Mesodermal cell (in vitro differentiated cells): ENCODE measurements around the gene FAM24B. TPM values are rescaled to one million over a fixed set of nuclear protein-coding genes. Genes with fewer than 3 reads are reported as not detected.
"Not testable (repeated sequence)": the region's sequence is repeated elsewhere in the genome, so short reads cannot be mapped to it uniquely, and the experiment has no call there.

Experiments
- H3K27ac ChIP-seq: 2 replicates; pipeline ENCODE4 v1.7.0; 2013; ENCODE audit warnings: mild to moderate bottlenecking, low read depth, low read length, moderate library complexity; ENCODE audit not compliant: severe bottlenecking
- H3K36me3 ChIP-seq: 2 replicates; pipeline ENCODE4 v1.7.1; 2013; ENCODE audit warnings: mild to moderate bottlenecking, low read length, moderate library complexity; ENCODE audit not compliant: control insufficient read depth, insufficient read depth
- H3K4me1 ChIP-seq: one replicate; pipeline ENCODE4 v1.7.1; 2013; ENCODE audit warnings: mild to moderate bottlenecking, low read length; ENCODE audit not compliant: insufficient read depth, control insufficient read depth, poor library complexity, severe bottlenecking
- H3K4me3 ChIP-seq: 2 replicates; pipeline ENCODE4 v1.7.0; 2013; ENCODE audit warnings: low read length, control low read depth, mild to moderate bottlenecking; ENCODE audit not compliant: insufficient read depth, poor library complexity, severe bottlenecking; ENCODE audit errors: extremely low read depth
- H3K9me3 ChIP-seq: 2 replicates; pipeline ENCODE4 v1.7.1; 2013; ENCODE audit warnings: mild to moderate bottlenecking, low read length, moderate library complexity; ENCODE audit not compliant: control insufficient read depth
- WGBS, 2 experiments: methylation state at CpG; one replicate each; pipeline ENCODE4 v1.1.5; 2013; ENCODE audit warnings: missing lambda C conversion rate in 2 of 2; ENCODE audit not compliant: insufficient coverage in 2 of 2; 5-methylcytosine and 5-hydroxymethylcytosine counted together
- polyA plus RNA-seq, 2 experiments: library from polyadenylated mRNA; stranded (reverse); fragments of 50-300 nt; gene quantifications; one replicate each; pipeline ENCODE4 v1.2.3, GENCODE V29; 2013

The FAM24B gene, protein sequence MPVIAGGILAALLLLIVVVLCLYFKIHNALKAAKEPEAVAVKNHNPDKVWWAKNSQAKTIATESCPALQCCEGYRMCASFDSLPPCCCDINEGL
- polyA plus RNA-seq (2013, experiment 1 of 2) = 3.4 TPM
- 2.9 TPM for polyA plus RNA-seq (2013, experiment 2 of 2)

GRCh38 chr10:122879339-122880273, at the start of gene FAM24B:
Gene FAM24B, minus strand, starts transcription at chr10:122879581. Its CDS starts 29,066 bp downstream, at chr10:122850515.
- peak within 1 kb of the TSS; percentile 62 for H3K27ac ChIP-seq
- 30 to 40% methylated on average over 70 to 71 of the region's 95 CpGs for WGBS, 2 experiments

GRCh38 chr10:122915700-122916099, 36.3 kb upstream of the FAM24B start:
- Histone ChIP-seq H3K9me3 (no peaks in the 10 kb centered on the region), H3K4me1 (no peaks in the 10 kb centered on the region), H3K4me3 (no peak overlapping the region), H3K27ac (no peak overlapping the region), H3K36me3 (no peaks in the 10 kb centered on the region)
- WGBS, 2 experiments = 83 to 100% methylated on average over 1 of the region's 2 CpGs

More at GRCh38 chr10:122879339-122880273, at the start of gene FAM24B:
- H3K4me3 ChIP-seq = peak within 1 kb of the TSS; percentile 49
- H3K36me3 ChIP-seq = no peaks in the 10 kb centered on the region
- H3K9me3 ChIP-seq = no peaks in the 10 kb centered on the region
- peaks cover 3% of the 10 kb centered on the region for H3K4me1 ChIP-seq

GRCh38 chr10:122911889-122912484, 32.6 kb upstream of the FAM24B start:
- Histone ChIP-seq H3K4me3 (no peak overlapping the region), H3K4me1 (no peaks in the 10 kb centered on the region), H3K9me3 (no peaks in the 10 kb centered on the region), H3K27ac (no peak overlapping the region), H3K36me3 (no peaks in the 10 kb centered on the region)
- WGBS, 2 experiments = 23 to 24% methylated on average over 4 to 5 of the region's 5 CpGs

DNA sequence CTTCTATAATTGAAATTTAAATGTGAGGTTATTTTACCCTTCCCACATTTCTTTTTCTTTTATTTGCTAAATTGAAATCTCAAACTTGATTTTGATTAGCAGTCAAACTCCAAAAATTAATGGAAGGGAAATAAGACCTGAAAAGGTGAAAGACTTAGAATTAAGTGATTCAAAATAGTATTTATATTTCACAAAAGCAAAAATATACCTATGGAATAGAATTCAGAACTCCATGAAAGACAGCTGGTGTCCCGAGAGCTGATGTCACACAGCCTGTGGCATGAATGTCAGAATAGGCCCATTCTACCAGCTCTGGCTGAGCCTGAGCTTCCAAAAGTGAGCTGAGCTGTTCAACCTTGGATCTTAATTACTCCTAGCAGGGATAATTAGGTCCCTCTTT, 30.9 kb upstream of the FAM24B start, which contains the start of gene FAM24A:
TSS of gene FAM24A (plus strand) at position 301 of the 400 bp plus-strand sequence. CDS start 1,025 bp downstream, outside the sequence.
- 77 to 100% methylated on average over 1 of the region's 1 CpG for WGBS, 2 experiments
- Histone ChIP-seq H3K4me3 (no peak within 1 kb of the TSS), H3K36me3 (no peaks in the 10 kb centered on the region), H3K9me3 (no peaks in the 10 kb centered on the region), H3K4me1 (no peaks in the 10 kb centered on the region), H3K27ac (no peak within 1 kb of the TSS)

DNA sequence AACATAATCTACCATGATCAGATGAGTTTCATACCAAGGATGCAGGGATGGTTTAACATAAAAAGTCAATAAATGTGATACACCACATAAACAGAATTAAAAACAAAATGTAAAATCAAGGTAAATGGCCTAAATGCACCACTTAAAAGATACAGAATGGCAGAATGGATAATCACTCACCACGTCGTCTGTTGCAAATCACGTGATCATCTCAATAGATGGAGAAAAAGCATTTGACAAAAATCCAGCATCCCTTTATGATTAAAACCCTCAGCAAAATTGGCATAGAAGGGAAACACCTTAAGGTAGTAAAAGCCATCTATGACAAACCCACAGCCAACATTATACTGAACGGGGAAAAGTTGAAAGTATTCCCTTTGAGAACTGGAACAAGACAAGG, 24.5 kb upstream of the FAM24B start:
- WGBS, 2 experiments = 70 to 80% methylated on average over 2 to 3 of the region's 4 CpGs

GRCh38 chr10:122894261-122894944, 15.0 kb upstream of the FAM24B start:
- no peak overlapping the region for H3K4me3 ChIP-seq
- no peaks in the 10 kb centered on the region for H3K36me3 ChIP-seq
- H3K27ac ChIP-seq = no peak overlapping the region
- 95 to 100% methylated on average over 3 of the region's 5 CpGs for WGBS, 2 experiments
- H3K4me1 ChIP-seq = no peaks in the 10 kb centered on the region
- H3K9me3 ChIP-seq = no peaks in the 10 kb centered on the region

More for the DNA sequence above, 24.5 kb upstream of the FAM24B start:
- H3K36me3 ChIP-seq, H3K4me3 ChIP-seq, H3K9me3 ChIP-seq, H3K27ac ChIP-seq, H3K4me1 ChIP-seq: not testable (repeated sequence)

- Histone ChIP-seq H3K9me3 (no peaks in the 10 kb centered on the region), H3K27ac (no peak overlapping the region), H3K4me3 (no peak overlapping the region), H3K4me1 (no peaks in the 10 kb centered on the region), H3K36me3 (no peaks in the 10 kb centered on the region)
- WGBS, 2 experiments = 89 to 100% methylated on average over 1 of the region's 1 CpG
Measured at GRCh38 chr10:122884166-122884565, 4.8 kb upstream of the FAM24B start.

DNA sequence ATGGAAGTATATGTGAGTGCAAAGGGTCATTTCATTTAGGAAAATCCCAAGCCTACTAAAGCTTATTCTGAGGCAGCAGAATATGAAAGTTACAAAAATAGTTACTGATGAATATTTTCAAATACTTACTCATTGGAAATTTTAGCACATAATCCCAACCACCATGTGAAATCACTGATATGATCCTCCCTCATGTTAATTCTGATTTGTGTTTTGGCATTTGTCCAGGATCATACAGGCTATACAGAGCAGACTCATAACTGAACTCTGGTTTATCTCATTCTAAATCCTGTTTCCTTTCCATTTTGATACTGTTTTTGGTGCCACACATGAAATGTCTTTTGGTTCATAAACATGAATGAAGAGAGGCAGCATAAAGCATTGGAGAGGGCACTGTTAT, 3.4 kb upstream of the FAM24B start:
- Histone ChIP-seq H3K27ac (no peak overlapping the region), H3K4me3 (no peak overlapping the region), H3K36me3 (no peaks in the 10 kb centered on the region), H3K4me1 (no peaks in the 10 kb centered on the region), H3K9me3 (no peaks in the 10 kb centered on the region)

GRCh38 chr10:122878799-122879338, 512 bp downstream of the FAM24B start:
- WGBS, 2 experiments = 61 to 68% methylated on average over 5 to 8 of the region's 14 CpGs
- H3K36me3 ChIP-seq = no peaks in the 10 kb centered on the region
- peaks cover 3% of the 10 kb centered on the region for H3K4me1 ChIP-seq
- peak overlapping the region; percentile 49 for H3K4me3 ChIP-seq
- H3K27ac ChIP-seq = no peak overlapping the region
- no peaks in the 10 kb centered on the region for H3K9me3 ChIP-seq

DNA sequence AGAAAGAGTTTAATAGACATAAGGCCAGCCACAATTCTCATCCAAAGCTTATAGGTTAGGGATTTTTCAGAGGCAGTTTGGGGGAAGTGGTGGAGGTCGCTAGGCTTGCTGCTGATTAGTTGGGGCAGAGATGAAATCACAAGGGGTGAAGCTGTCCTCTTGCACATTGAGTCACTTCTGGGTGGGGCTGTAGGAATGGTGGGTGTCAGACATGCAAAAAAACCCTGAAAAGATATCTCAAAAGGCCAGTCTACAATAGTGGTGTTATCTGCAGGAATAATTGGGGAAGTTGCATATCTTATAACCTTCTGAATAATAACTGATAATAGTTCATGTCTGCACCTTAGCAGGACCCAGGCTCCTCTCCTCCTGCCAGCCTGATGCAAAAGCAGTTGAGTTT, 2.1 kb downstream of the FAM24B start:
- Histone ChIP-seq H3K4me1 (peaks cover 3% of the 10 kb centered on the region), H3K9me3 (peaks cover 3% of the 10 kb centered on the region), H3K36me3 (no peaks in the 10 kb centered on the region), H3K4me3 (no peak overlapping the region), H3K27ac (no peak overlapping the region)
- 14% methylated on average over 1 of the region's 1 CpG; no CpG with 5 or more reads in 1 of the 2 experiments for WGBS, 2 experiments
